GM23338 (cell line): ENCODE measurements around the gene LAD1. TPM values are rescaled to one million over a fixed set of nuclear protein-coding genes. Genes with fewer than 3 reads are reported as not detected.

Experiments
- ATAC-seq: fragments of 200-7000 bp; cut with Tn5 transposase; 3 replicates; pipeline ENCODE4 v1.9.1; 2020
- DNase-seq: peaks from one replicate; pipeline ENCODE4 v3.0.0-alpha.2; 2015; ENCODE audit warnings: low spot score
- H2AFZ ChIP-seq: fragments of 200-600 bp; sonication (generic); 2 replicates; pipeline ENCODE4 v1.8.0; 2016; ENCODE audit warnings: antibody characterized with exemption, mild to moderate bottlenecking, moderate library complexity
- H3F3A ChIP-seq: fragments of 200-600 bp; sonication (generic); replicated peaks from 2 replicates; pipeline ENCODE4 v1.8.0; 2017; ENCODE audit warnings: antibody characterized with exemption, mixed run types, low read depth
- H3K27ac ChIP-seq: fragments of 200-600 bp; sonication (generic); 2 replicates; pipeline ENCODE4 v1.6.1; 2016; ENCODE audit warnings: low read depth
- H3K27me3 ChIP-seq: fragments of 200-600 bp; sonication (generic); 2 replicates; pipeline ENCODE4 v1.8.0; 2016; ENCODE audit warnings: mild to moderate bottlenecking, mixed run types, moderate library complexity; ENCODE audit not compliant: insufficient read depth
- H3K36me3 ChIP-seq: fragments of 200-600 bp; sonication (generic); 2 replicates; pipeline ENCODE4 v1.8.0; 2016; ENCODE audit warnings: mild to moderate bottlenecking; ENCODE audit not compliant: insufficient read depth
- H3K4me1 ChIP-seq: fragments of 200-600 bp; sonication (generic); 2 replicates; pipeline ENCODE4 v1.8.0; 2016; ENCODE audit warnings: mild to moderate bottlenecking, moderate library complexity; ENCODE audit not compliant: insufficient read depth
- H3K4me2 ChIP-seq: fragments of 200-600 bp; sonication (generic); 2 replicates; pipeline ENCODE4 v1.7.1; 2017; ENCODE audit warnings: mixed run types
- H3K4me3 ChIP-seq: fragments of 200-600 bp; sonication (generic); 2 replicates; pipeline ENCODE4 v1.6.1; 2016; ENCODE audit warnings: mixed run types
- H3K79me2 ChIP-seq: fragments of 200-600 bp; sonication (generic); replicated peaks from 2 replicates; pipeline ENCODE4 v1.8.0; 2017; ENCODE audit warnings: mild to moderate bottlenecking; ENCODE audit not compliant: insufficient read depth
- H3K9me2 ChIP-seq: fragments of 200-600 bp; sonication (generic); 2 replicates; pipeline ENCODE4 v1.8.0; 2017; ENCODE audit not compliant: insufficient read depth
- H4K20me1 ChIP-seq: fragments of 200-600 bp; sonication (generic); replicated peaks from 2 replicates; pipeline ENCODE4 v1.8.0; 2017; ENCODE audit warnings: mild to moderate bottlenecking; ENCODE audit not compliant: insufficient read depth
- H3K27ac Mint-ChIP-seq: 2 replicates; pipeline ENCODE4 v1.8.0; 2020; ENCODE audit warnings: inconsistent platforms, mild to moderate bottlenecking, moderate library complexity, mixed read lengths
- H3K27me3 Mint-ChIP-seq: 3 replicates; pipeline ENCODE4 v1.8.0; 2022; ENCODE audit warnings: low read depth, mild to moderate bottlenecking, moderate library complexity, mixed read lengths, inconsistent platforms; ENCODE audit not compliant: insufficient read depth, poor library complexity
- H3K36me3 Mint-ChIP-seq: 3 replicates; pipeline ENCODE4 v1.8.0; 2021; ENCODE audit warnings: low read depth, mild to moderate bottlenecking, inconsistent platforms, moderate library complexity, mixed read lengths
- H3K4me1 Mint-ChIP-seq: 3 replicates; pipeline ENCODE4 v1.8.0; 2020; ENCODE audit warnings: mild to moderate bottlenecking, inconsistent platforms, mixed read lengths
- H3K4me3 Mint-ChIP-seq: 3 replicates; pipeline ENCODE4 v1.8.0; 2021; ENCODE audit warnings: moderate library complexity, mild to moderate bottlenecking, inconsistent platforms, mixed read lengths
- H3K9me3 Mint-ChIP-seq: 3 replicates; pipeline ENCODE4 v1.8.0; 2020; ENCODE audit warnings: moderate library complexity, mild to moderate bottlenecking, inconsistent platforms, mixed read lengths
- CREB1 ChIP-seq: fragments of 250-450 bp; sonication (Bioruptor Pico); IDR thresholded peaks from 2 replicates; pipeline ENCODE4 v1.5.0; 2020; ENCODE audit warnings: low read depth, mild to moderate bottlenecking, moderate library complexity
- EZH2 ChIP-seq: fragments of 200-600 bp; sonication (generic); IDR thresholded peaks from one replicate; pipeline ENCODE4 v1.8.0; 2017; ENCODE audit warnings: antibody characterized with exemption, mild to moderate bottlenecking, low read depth; ENCODE audit not compliant: unreplicated experiment
- EZH2phosphoT487 ChIP-seq: fragments of 200-600 bp; sonication (generic); IDR thresholded peaks from one replicate; pipeline ENCODE4 v1.8.1; 2018; ENCODE audit warnings: antibody characterized with exemption; ENCODE audit not compliant: unreplicated experiment
- NANOG ChIP-seq: IDR thresholded peaks from 2 replicates; pipeline ENCODE4 v1.6.1; 2016; ENCODE audit warnings: antibody characterized with exemption, borderline replicate concordance
- POLR2AphosphoS5 ChIP-seq: IDR thresholded peaks from 2 replicates; pipeline ENCODE4 v1.6.1; 2016; ENCODE audit warnings: antibody characterized with exemption, low read depth
- polyA plus RNA-seq: library from polyadenylated mRNA; unstranded; fragments of >200 nt; fragmentation: Nextera tagmentation; extraction: Ambion mirVana; gene quantifications from 2 replicates; pipeline ENCODE4 v1.2.1, GENCODE V29; 2016
- total RNA-seq: library from RNA; depleted of rRNA; stranded (reverse); fragments of >200 nt; shearing (Covaris generic); gene quantifications from 2 replicates; pipeline ENCODE4 v1.2.3, GENCODE V29; 2014
- TF ChIP-seq, protein P1 (sequence below): IDR thresholded peaks from one replicate; pipeline ENCODE4 v1.6.1; 2018; ENCODE audit warnings: antibody characterized with exemption; ENCODE audit not compliant: unreplicated experiment
- TF ChIP-seq, protein P2 (sequence below), 2 experiments: fragments of 200-600 bp in 1 of 2; sonication (generic) in 1 of 2; conservative IDR thresholded peaks; 2 replicates each; pipeline versions ENCODE4 v1.5.1 to v1.6.1; 2016 to 2017; ENCODE audit warnings: antibody characterized with exemption in 2 of 2, low read depth in 2 of 2, mild to moderate bottlenecking in 2 of 2, moderate library complexity in 1 of 2
- TF ChIP-seq, protein P3 (sequence below): fragments of 250-450 bp; sonication (Bioruptor Pico); IDR thresholded peaks from 2 replicates; pipeline ENCODE4 v1.5.0; 2020; ENCODE audit warnings: mild to moderate bottlenecking, moderate library complexity

Gene LAD1
- total and polyA plus RNA-seq, 2 experiments from 2014 or later, result 17.6 to 18.9 TPM

DNA sequence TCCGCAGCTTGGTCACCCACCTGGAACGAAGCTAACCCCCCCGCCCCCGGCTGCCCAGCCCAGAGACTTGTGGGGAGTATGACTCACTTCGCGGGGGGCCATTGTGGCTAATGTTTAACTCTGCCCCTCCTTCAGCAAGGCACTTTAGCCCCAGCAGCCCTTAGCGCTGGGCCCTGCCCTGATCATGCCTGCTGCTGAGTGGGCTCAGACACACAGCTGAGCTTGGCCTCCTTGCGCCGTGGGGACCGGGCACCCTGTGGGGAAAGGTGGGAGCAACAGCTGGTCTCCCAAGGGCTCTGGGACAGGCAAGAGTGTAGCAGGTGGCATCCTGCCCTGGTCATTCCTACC, 6.3 kb upstream of the LAD1 start:
- H3K36me3 ChIP-seq, result no peaks in the 10 kb centered on the region
- peaks cover 5% of the 10 kb centered on the region for H3K4me1 Mint-ChIP-seq
- H3K9me3 Mint-ChIP-seq, result no peaks in the 10 kb centered on the region
- H3K4me3 Mint-ChIP-seq, result no peak overlapping the region
- no peaks in the 10 kb centered on the region for H3K79me2 ChIP-seq
- no peaks in the 10 kb centered on the region for H3F3A ChIP-seq
- H3K4me3 ChIP-seq, result no peak overlapping the region
- H4K20me1 ChIP-seq, result no peaks in the 10 kb centered on the region
- H3K4me1 ChIP-seq, result 0 out of 2 replicates have a peak, but pooled peaks cover under 1% of the 10 kb centered on the region
- ATAC-seq, result no peak
- TF ChIP-seq CREB1 (CRISPR knock-in tag) (no peak), EZH2 (no peak), NANOG (no peak), POLR2AphosphoS5 (no peak), EZH2phosphoT487 (no peak)
- TF ChIP-seq, protein P1, sequence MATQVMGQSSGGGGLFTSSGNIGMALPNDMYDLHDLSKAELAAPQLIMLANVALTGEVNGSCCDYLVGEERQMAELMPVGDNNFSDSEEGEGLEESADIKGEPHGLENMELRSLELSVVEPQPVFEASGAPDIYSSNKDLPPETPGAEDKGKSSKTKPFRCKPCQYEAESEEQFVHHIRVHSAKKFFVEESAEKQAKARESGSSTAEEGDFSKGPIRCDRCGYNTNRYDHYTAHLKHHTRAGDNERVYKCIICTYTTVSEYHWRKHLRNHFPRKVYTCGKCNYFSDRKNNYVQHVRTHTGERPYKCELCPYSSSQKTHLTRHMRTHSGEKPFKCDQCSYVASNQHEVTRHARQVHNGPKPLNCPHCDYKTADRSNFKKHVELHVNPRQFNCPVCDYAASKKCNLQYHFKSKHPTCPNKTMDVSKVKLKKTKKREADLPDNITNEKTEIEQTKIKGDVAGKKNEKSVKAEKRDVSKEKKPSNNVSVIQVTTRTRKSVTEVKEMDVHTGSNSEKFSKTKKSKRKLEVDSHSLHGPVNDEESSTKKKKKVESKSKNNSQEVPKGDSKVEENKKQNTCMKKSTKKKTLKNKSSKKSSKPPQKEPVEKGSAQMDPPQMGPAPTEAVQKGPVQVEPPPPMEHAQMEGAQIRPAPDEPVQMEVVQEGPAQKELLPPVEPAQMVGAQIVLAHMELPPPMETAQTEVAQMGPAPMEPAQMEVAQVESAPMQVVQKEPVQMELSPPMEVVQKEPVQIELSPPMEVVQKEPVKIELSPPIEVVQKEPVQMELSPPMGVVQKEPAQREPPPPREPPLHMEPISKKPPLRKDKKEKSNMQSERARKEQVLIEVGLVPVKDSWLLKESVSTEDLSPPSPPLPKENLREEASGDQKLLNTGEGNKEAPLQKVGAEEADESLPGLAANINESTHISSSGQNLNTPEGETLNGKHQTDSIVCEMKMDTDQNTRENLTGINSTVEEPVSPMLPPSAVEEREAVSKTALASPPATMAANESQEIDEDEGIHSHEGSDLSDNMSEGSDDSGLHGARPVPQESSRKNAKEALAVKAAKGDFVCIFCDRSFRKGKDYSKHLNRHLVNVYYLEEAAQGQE, result no peak
- TF ChIP-seq, protein P2, sequence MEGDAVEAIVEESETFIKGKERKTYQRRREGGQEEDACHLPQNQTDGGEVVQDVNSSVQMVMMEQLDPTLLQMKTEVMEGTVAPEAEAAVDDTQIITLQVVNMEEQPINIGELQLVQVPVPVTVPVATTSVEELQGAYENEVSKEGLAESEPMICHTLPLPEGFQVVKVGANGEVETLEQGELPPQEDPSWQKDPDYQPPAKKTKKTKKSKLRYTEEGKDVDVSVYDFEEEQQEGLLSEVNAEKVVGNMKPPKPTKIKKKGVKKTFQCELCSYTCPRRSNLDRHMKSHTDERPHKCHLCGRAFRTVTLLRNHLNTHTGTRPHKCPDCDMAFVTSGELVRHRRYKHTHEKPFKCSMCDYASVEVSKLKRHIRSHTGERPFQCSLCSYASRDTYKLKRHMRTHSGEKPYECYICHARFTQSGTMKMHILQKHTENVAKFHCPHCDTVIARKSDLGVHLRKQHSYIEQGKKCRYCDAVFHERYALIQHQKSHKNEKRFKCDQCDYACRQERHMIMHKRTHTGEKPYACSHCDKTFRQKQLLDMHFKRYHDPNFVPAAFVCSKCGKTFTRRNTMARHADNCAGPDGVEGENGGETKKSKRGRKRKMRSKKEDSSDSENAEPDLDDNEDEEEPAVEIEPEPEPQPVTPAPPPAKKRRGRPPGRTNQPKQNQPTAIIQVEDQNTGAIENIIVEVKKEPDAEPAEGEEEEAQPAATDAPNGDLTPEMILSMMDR (conservative IDR thresholded peaks at IDR 0.05; ENCODE audit: low read depth in 2 of 2), result no peak
- TF ChIP-seq, protein P3, sequence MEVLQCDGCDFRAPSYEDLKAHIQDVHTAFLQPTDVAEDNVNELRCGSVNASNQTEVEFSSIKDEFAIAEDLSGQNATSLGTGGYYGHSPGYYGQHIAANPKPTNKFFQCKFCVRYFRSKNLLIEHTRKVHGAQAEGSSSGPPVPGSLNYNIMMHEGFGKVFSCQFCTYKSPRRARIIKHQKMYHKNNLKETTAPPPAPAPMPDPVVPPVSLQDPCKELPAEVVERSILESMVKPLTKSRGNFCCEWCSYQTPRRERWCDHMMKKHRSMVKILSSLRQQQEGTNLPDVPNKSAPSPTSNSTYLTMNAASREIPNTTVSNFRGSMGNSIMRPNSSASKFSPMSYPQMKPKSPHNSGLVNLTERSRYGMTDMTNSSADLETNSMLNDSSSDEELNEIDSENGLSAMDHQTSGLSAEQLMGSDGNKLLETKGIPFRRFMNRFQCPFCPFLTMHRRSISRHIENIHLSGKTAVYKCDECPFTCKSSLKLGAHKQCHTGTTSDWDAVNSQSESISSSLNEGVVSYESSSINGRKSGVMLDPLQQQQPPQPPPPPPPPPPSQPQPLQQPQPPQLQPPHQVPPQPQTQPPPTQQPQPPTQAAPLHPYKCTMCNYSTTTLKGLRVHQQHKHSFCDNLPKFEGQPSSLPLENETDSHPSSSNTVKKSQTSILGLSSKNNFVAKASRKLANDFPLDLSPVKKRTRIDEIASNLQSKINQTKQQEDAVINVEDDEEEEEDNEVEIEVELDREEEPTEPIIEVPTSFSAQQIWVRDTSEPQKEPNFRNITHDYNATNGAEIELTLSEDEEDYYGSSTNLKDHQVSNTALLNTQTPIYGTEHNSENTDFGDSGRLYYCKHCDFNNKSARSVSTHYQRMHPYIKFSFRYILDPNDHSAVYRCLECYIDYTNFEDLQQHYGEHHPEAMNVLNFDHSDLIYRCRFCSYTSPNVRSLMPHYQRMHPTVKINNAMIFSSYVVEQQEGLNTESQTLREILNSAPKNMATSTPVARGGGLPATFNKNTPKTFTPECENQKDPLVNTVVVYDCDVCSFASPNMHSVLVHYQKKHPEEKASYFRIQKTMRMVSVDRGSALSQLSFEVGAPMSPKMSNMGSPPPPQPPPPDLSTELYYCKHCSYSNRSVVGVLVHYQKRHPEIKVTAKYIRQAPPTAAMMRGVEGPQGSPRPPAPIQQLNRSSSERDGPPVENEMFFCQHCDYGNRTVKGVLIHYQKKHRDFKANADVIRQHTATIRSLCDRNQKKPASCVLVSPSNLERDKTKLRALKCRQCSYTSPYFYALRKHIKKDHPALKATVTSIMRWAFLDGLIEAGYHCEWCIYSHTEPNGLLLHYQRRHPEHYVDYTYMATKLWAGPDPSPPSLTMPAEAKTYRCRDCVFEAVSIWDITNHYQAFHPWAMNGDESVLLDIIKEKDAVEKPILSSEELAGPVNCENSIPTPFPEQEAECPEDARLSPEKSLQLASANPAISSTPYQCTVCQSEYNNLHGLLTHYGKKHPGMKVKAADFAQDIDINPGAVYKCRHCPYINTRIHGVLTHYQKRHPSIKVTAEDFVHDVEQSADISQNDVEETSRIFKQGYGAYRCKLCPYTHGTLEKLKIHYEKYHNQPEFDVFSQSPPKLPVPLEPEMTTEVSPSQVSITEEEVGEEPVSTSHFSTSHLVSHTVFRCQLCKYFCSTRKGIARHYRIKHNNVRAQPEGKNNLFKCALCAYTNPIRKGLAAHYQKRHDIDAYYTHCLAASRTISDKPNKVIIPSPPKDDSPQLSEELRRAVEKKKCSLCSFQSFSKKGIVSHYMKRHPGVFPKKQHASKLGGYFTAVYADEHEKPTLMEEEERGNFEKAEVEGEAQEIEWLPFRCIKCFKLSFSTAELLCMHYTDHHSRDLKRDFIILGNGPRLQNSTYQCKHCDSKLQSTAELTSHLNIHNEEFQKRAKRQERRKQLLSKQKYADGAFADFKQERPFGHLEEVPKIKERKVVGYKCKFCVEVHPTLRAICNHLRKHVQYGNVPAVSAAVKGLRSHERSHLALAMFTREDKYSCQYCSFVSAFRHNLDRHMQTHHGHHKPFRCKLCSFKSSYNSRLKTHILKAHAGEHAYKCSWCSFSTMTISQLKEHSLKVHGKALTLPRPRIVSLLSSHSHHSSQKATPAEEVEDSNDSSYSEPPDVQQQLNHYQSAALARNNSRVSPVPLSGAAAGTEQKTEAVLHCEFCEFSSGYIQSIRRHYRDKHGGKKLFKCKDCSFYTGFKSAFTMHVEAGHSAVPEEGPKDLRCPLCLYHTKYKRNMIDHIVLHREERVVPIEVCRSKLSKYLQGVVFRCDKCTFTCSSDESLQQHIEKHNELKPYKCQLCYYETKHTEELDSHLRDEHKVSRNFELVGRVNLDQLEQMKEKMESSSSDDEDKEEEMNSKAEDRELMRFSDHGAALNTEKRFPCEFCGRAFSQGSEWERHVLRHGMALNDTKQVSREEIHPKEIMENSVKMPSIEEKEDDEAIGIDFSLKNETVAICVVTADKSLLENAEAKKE, result no peak
- no peaks in the 10 kb centered on the region for H3K36me3 Mint-ChIP-seq
- no peak overlapping the region for H3K27ac Mint-ChIP-seq
- H2AFZ ChIP-seq, result no peak overlapping the region
- H3K27ac ChIP-seq, result no peak overlapping the region
- H3K9me2 ChIP-seq, result no peaks in the 10 kb centered on the region
- H3K27me3 ChIP-seq, result peaks cover 11% of the 10 kb centered on the region
- H3K4me2 ChIP-seq, result no peak overlapping the region
- H3K27me3 Mint-ChIP-seq, result peaks cover 8% of the 10 kb centered on the region
- no peak for DNase-seq
